H9 (cell line): ENCODE measurements around the gene ZNF547. TPM values are rescaled to one million over a fixed set of nuclear protein-coding genes. Genes with fewer than 3 reads are reported as not detected.

Experiments
- DNase-seq: peaks from one replicate; pipeline ENCODE4 v3.0.0-alpha.2; 2017
- H2AFZ ChIP-seq: one replicate; pipeline ENCODE4 v1.6.1; 2013; ENCODE audit warnings: mild to moderate bottlenecking, low read length, control low read depth, moderate library complexity
- H2AK5ac ChIP-seq: 2 replicates; pipeline ENCODE4 v1.6.1; 2013; ENCODE audit warnings: low read length, control low read depth, mixed read lengths; ENCODE audit not compliant: insufficient read length
- H2BK120ac ChIP-seq: one replicate; pipeline ENCODE4 v1.6.1; 2013; ENCODE audit warnings: low read depth, mild to moderate bottlenecking, low read length, control low read depth, inconsistent platforms; ENCODE audit not compliant: poor library complexity, severe bottlenecking
- H2BK12ac ChIP-seq: 2 replicates; pipeline ENCODE4 v1.6.1; 2013; ENCODE audit warnings: low read length, control low read depth, mixed read lengths, low read depth; ENCODE audit not compliant: insufficient read length
- H2BK15ac ChIP-seq: 2 replicates; pipeline ENCODE4 v1.6.1; 2013; ENCODE audit warnings: low read depth, low read length, control low read depth
- H2BK20ac ChIP-seq: one replicate; pipeline ENCODE4 v1.6.1; 2013; ENCODE audit warnings: low read depth, mild to moderate bottlenecking, low read length, control low read depth, inconsistent platforms; ENCODE audit not compliant: poor library complexity, severe bottlenecking
- H2BK5ac ChIP-seq: 2 replicates; pipeline ENCODE4 v1.6.1; 2013; ENCODE audit warnings: low read length, control low read depth, mixed read lengths; ENCODE audit not compliant: insufficient read length
- H3K14ac ChIP-seq: 2 replicates; pipeline ENCODE4 v1.6.1; 2013; ENCODE audit warnings: low read length, control low read depth; ENCODE audit not compliant: insufficient read depth
- H3K18ac ChIP-seq: 2 replicates; pipeline ENCODE4 v1.6.1; 2013; ENCODE audit warnings: low read depth, mild to moderate bottlenecking, mixed read lengths, low read length, control low read depth; ENCODE audit not compliant: insufficient read length
- H3K23ac ChIP-seq: 2 replicates; pipeline ENCODE4 v1.6.1; 2013; ENCODE audit warnings: low read length, control low read depth, mixed read lengths, low read depth; ENCODE audit not compliant: insufficient read length
- H3K23me2 ChIP-seq: 2 replicates; pipeline ENCODE4 v1.6.1; 2013; ENCODE audit warnings: low read depth, mild to moderate bottlenecking, mixed read lengths, low read length, control low read depth; ENCODE audit not compliant: insufficient read length, poor library complexity, severe bottlenecking
- H3K27ac ChIP-seq: 2 replicates; pipeline ENCODE4 v1.5.1; 2013; ENCODE audit warnings: low read length, control low read depth, mixed read lengths, low read depth; ENCODE audit not compliant: insufficient read length
- H3K27me3 ChIP-seq: 2 replicates; pipeline ENCODE4 v1.6.1; 2013; ENCODE audit warnings: low read length, control low read depth, inconsistent platforms; ENCODE audit not compliant: insufficient read depth
- H3K4ac ChIP-seq: 2 replicates; pipeline ENCODE4 v1.6.1; 2013; ENCODE audit warnings: low read depth, mild to moderate bottlenecking, control low read depth, inconsistent platforms, low read length, moderate library complexity
- H3K4me1 ChIP-seq: 2 replicates; pipeline ENCODE4 v1.6.1; 2013; ENCODE audit warnings: low read length, control low read depth, inconsistent platforms; ENCODE audit not compliant: insufficient read depth
- H3K4me2 ChIP-seq: 2 replicates; pipeline ENCODE4 v1.6.1; 2013; ENCODE audit warnings: low read length, control low read depth, mixed read lengths; ENCODE audit not compliant: insufficient read length, insufficient read depth
- H3K56ac ChIP-seq: 2 replicates; pipeline ENCODE4 v1.6.1; 2013; ENCODE audit warnings: low read depth, mild to moderate bottlenecking, mixed read lengths, low read length, control low read depth; ENCODE audit not compliant: insufficient read length
- H3K79me1 ChIP-seq: 2 replicates; pipeline ENCODE4 v1.6.1; 2013; ENCODE audit warnings: low read depth, mild to moderate bottlenecking, moderate library complexity, low read length, control low read depth, inconsistent platforms; ENCODE audit not compliant: insufficient read depth, poor library complexity, severe bottlenecking
- H3K79me2 ChIP-seq: 2 replicates; pipeline ENCODE4 v1.6.1; 2013; ENCODE audit warnings: low read length, control low read depth, inconsistent platforms; ENCODE audit not compliant: insufficient read depth
- H3K9ac ChIP-seq: 2 replicates; pipeline ENCODE4 v1.6.1; 2013; ENCODE audit warnings: low read length, control low read depth, mixed read lengths; ENCODE audit not compliant: insufficient read length; ENCODE audit errors: extremely low read depth
- H3K9me3 ChIP-seq: one replicate; pipeline ENCODE4 v1.6.1; 2013; ENCODE audit warnings: low read depth, low read length, inconsistent platforms; ENCODE audit not compliant: control insufficient read depth
- H3T11ph ChIP-seq: one replicate; pipeline ENCODE4 v1.6.1; 2013; ENCODE audit warnings: mild to moderate bottlenecking, low read length, control low read depth, inconsistent platforms
- H4K20me1 ChIP-seq: one replicate; pipeline ENCODE4 v1.6.1; 2013; ENCODE audit not compliant: control insufficient read depth, insufficient read length, insufficient read depth
- H4K5ac ChIP-seq: 2 replicates; pipeline ENCODE4 v1.6.1; 2013; ENCODE audit warnings: low read depth, mild to moderate bottlenecking, mixed read lengths, low read length, control low read depth; ENCODE audit not compliant: insufficient read length
- H4K8ac ChIP-seq: replicated peaks from 2 replicates; pipeline ENCODE4 v1.6.1; 2013; ENCODE audit warnings: low read length, control low read depth, mixed read lengths, low read depth; ENCODE audit not compliant: insufficient read length
- H4K91ac ChIP-seq: 2 replicates; pipeline ENCODE4 v1.6.1; 2013; ENCODE audit warnings: low read depth, mild to moderate bottlenecking, moderate library complexity, mixed read lengths, low read length, control low read depth; ENCODE audit not compliant: insufficient read length
- H3K27ac Mint-ChIP-seq, 3 experiments: 2 replicates in 2 of 3; 3 replicates in 1 of 3; pipeline ENCODE4 v1.8.0; 2020 to 2021; ENCODE audit warnings: mixed read lengths in 3 of 3, mild to moderate bottlenecking in 1 of 3, moderate library complexity in 1 of 3
- H3K27me3 Mint-ChIP-seq: 2 replicates; pipeline ENCODE4 v1.8.0; 2021; ENCODE audit warnings: low read depth, mild to moderate bottlenecking, moderate library complexity, mixed read lengths
- H3K36me3 Mint-ChIP-seq, 3 experiments: 2 replicates in 2 of 3; 3 replicates in 1 of 3; pipeline ENCODE4 v1.8.0; 2020 to 2021; ENCODE audit warnings: low read depth in 3 of 3, mixed read lengths in 3 of 3; ENCODE audit not compliant: insufficient read depth in 1 of 3
- H3K4me1 Mint-ChIP-seq, 2 experiments: 2 replicates each; pipeline ENCODE4 v1.8.0; 2020; ENCODE audit warnings: mixed read lengths in 2 of 2
- H3K4me3 Mint-ChIP-seq, 2 experiments: 2 replicates in 1 of 2; 3 replicates in 1 of 2; pipeline ENCODE4 v1.8.0; 2020 to 2021; ENCODE audit warnings: mild to moderate bottlenecking in 2 of 2, mixed read lengths in 2 of 2, moderate library complexity in 1 of 2
- H3K9me3 Mint-ChIP-seq, 2 experiments: 2 replicates in 1 of 2; 3 replicates in 1 of 2; pipeline ENCODE4 v1.8.0; 2020; ENCODE audit warnings: mild to moderate bottlenecking in 2 of 2, mixed read lengths in 2 of 2, moderate library complexity in 1 of 2
- CTCF ChIP-seq: fragments of 200-600 bp; sonication (generic); conservative IDR thresholded peaks from 3 replicates; pipeline ENCODE4 v1.8.0; 2021; ENCODE audit warnings: antibody characterized with exemption, mild to moderate bottlenecking
- WGBS: extraction: QIAGEN DNeasy Blood & Tissue Kit; methylation state at CpG from one replicate; pipeline ENCODE4 v1.1.7; 2013; ENCODE audit warnings: missing lambda C conversion rate, low lambda C conversion rate, mixed read lengths; ENCODE audit not compliant: insufficient read length; ENCODE audit errors: extremely low coverage; 5-methylcytosine and 5-hydroxymethylcytosine counted together
- total RNA-seq: library from RNA; stranded (reverse); gene quantifications from 2 replicates; pipeline ENCODE4 v1.2.1, GENCODE V29; 2021

ZNF547 gene
- total RNA-seq, 1 experiment from 2014 or later = 3.8 TPM

DNA sequence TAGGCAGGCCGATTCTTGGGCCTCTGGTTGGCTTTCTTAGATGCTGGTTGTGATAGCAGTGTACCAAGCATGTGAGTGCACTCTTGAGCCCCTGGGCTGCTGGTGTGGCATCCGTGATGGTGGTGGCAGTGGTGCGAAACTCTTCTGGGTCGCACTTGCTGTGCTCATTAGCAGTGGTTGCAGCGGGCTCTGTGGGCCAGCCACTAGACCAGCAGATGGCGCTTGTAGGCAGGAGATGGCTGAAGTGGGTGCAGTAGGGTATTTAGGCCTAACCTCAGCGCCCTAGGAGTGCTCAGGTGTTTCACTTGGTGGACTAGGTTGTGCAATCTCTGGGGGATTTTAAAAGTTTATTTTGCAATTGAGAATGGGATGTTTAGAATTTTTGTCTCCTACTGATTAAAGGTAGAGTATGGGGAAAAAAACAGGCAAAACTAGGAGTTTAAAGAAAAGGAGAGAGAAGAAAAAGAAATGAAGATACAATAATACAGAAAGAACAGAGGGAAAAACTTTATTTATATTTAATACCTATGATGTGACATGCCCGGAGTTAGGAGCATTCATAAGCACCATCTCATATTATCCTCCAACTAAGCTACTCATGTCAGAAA, 43.3 kb downstream of the ZNF547 start:
- no peaks in the 10 kb centered on the region for H3K9me3 ChIP-seq
- H2AK5ac ChIP-seq = no peak overlapping the region
- no peak overlapping the region for H3K14ac ChIP-seq
- no peak overlapping the region for H3K56ac ChIP-seq
- H2BK5ac ChIP-seq = no peak overlapping the region
- no peak overlapping the region for H2BK20ac ChIP-seq
- no peak overlapping the region for H3K18ac ChIP-seq
- H3K23me2 ChIP-seq = peaks cover 8% of the 10 kb centered on the region
- no peaks in the 10 kb centered on the region; the same call in none of the 2 replicates for H3K27me3 Mint-ChIP-seq
- H3K79me2 ChIP-seq = no peaks in the 10 kb centered on the region; the same call in 1 of the 2 replicates
- H3K4me1 Mint-ChIP-seq = peaks cover 7 to 8% of the 10 kb centered on the region in 2 experiments
- no peaks in the 10 kb centered on the region for H3K27me3 ChIP-seq
- H4K20me1 ChIP-seq = no peaks in the 10 kb centered on the region
- peak overlapping the region in 1 of 2 experiments; percentile 4; a peak in 2 of 5 replicates for H3K4me3 Mint-ChIP-seq
- H2BK120ac ChIP-seq = no peak overlapping the region
- H4K91ac ChIP-seq = no peak overlapping the region
- peak; percentile 90 for TF ChIP-seq CTCF
- H2BK12ac ChIP-seq = no peak overlapping the region
- H3K9ac ChIP-seq = no peak overlapping the region
- H3K4me1 ChIP-seq = peaks cover 2% of the 10 kb centered on the region; the same call in 1 of the 2 replicates
- no CpG with 5 or more reads among the region's 8 CpGs for WGBS
- no peak overlapping the region for H4K5ac ChIP-seq
- no peak overlapping the region for H2AFZ ChIP-seq
- H3K4ac ChIP-seq = no peak overlapping the region
- H3K4me2 ChIP-seq = no peak overlapping the region
- DNase-seq = peak; percentile 91
- H4K8ac ChIP-seq = no peak overlapping the region
- peaks cover 3 to 10% of the 10 kb centered on the region in 2 experiments; a peak in 4 of 5 replicates for H3K9me3 Mint-ChIP-seq
- no peak overlapping the region for H2BK15ac ChIP-seq
- no peak overlapping the region for H3K23ac ChIP-seq
- H3K79me1 ChIP-seq = no peaks in the 10 kb centered on the region
- no peak overlapping the region for H3K27ac ChIP-seq
- H3T11ph ChIP-seq = no peak overlapping the region
- peaks cover 0 to 4% (median 0%) of the 10 kb centered on the region in 3 experiments; a peak in 2 of 7 replicates for H3K36me3 Mint-ChIP-seq
- H3K27ac Mint-ChIP-seq = no peak overlapping the region
